Activated T-cell treated with anti-CD3 and anti-CD28 coated beads for 24 hours (primary cell): ENCODE results near the gene OGFOD2.
"Not testable (repeated sequence)": the region's sequence is repeated elsewhere in the genome, so short reads cannot be mapped to it uniquely, and the experiment has no call there.

Experiments used
- DNase-seq: peaks from one replicate; pipeline ENCODE4 v3.0.0-alpha.2; 2020; ENCODE audit warnings: low read depth

OGFOD2 gene

GRCh38 chr12:123005081-123005626 is 30.1 kb downstream of the OGFOD2 start:
- DNase-seq: no peak

DNA sequence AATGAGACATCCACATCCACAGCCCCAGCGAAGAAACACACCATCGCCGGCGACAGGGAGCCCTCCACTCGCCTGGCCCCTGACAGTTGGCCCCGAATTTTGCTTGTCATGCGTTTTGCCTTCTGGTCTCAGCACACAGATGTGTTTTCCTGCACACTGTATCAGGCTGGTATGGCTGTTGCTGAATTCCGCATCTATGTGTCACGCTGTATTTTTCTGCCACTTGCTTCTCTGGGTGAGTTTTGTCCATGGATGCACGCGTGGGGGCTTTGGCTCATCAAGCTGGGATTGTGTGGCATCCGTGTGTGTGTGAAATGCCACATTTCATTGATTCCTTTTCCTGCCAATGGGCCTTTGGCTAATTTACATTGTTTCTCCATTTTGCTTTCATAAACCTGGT is 31.9 kb downstream of the OGFOD2 start:
- no peak for DNase-seq

DNA sequence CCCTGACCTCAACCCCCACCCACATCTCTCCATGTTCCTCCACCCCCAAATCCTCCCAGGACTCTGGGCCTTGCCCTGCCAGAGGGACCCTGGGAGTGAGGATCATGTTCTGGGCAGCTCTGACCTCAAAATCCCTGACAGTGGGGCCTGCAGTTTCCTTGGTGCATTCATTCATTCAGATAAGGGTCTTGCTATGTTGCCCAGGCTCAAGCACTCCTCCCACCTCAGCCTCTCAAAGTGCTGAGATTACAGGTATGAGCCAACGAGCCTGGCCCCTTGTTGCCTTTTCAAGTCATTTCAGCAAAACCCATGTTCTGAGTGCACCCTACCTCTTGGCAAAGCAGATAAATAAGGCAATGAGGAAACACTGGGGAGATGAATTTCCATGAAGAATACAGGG is 35.1 kb downstream of the OGFOD2 start:
- no peak for DNase-seq

DNA sequence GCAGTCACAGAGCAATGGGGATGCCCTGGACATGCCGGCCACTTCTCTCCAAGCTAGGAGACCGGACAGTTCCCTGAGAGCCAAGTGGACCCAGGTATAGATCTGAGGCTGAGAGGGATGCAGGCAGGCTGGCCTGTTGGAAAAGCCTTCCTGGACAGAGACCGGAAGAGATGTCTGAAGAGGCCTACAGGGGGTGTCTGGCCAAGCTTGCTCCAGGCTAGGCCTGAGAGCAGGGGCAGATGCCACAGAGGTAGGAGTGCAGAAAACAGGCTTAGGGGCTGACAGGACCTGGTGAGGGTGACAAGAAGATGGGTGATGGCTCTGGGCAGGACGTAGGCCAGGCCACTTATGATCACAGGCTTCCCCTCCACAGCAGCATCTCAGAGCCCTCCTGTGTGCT is 35.6 kb downstream of the OGFOD2 start:
- DNase-seq: no peak

GRCh38 chr12:123011701-123012100 is 36.7 kb downstream of the OGFOD2 start:
- no peak for DNase-seq

GRCh38 chr12:123013185-123014095 is 38.4 kb downstream of the OGFOD2 start:
- DNase-seq: no peak

- not testable (repeated sequence) for DNase-seq
Observed at GRCh38 chr12:123014473-123014872, 39.4 kb downstream of the OGFOD2 start.

DNA sequence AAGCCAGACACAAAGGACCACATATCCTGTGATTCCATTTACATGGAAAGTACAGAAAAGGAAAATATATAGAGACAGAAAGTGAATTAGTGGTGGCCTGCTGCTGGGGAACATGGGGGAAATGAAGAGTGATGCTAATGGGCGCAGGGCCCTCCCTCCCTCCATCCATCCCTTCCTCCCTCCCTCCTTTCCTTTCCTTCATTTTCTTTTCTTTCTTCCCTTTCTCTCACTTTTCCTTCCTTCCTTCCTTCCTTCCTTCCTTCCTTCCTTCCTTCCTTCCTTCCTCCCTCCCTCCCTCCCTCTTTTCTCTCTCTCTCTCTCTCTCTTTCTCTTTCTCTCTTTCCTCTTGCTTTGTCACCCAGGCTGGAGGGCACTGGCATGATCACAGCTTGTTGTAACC is 42.7 kb downstream of the OGFOD2 start:
- DNase-seq: no peak

GRCh38 chr12:123019841-123020138 is 44.7 kb downstream of the OGFOD2 start:
- DNase-seq: no peak

GRCh38 chr12:123021688-123022604 is 46.9 kb downstream of the OGFOD2 start:
- no peak for DNase-seq

DNA sequence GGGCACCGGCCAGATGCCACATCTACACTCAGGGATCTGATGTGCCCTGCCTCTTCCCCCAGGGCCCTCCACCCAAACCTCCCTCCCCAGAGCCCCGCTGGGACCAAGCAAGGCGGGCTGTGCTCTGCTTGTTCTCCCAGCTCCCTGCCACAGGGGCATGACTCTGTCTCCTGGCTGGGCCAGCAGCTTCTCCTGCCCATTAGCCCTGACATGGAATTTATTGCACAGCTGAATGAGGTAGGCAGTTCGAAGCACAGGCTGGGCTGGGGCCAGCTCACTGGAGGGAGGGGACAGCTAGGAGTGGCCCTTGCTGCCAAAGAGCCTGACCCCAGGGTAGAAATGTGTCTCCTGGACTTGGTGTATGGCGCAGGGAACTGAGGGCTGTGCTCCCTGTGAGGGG is 47.8 kb downstream of the OGFOD2 start:
- no peak for DNase-seq

GRCh38 chr12:123024819-123025391 is 49.9 kb downstream of the OGFOD2 start:
- no peak for DNase-seq

- no peak for DNase-seq
Observed at GRCh38 chr12:123026094-123026853, 51.2 kb downstream of the OGFOD2 start.

GRCh38 chr12:123027726-123028445 is 52.8 kb downstream of the OGFOD2 start:
- DNase-seq: no peak

- no peak for DNase-seq
Observed at GRCh38 chr12:123028475-123028874, 53.4 kb downstream of the OGFOD2 start.

DNA sequence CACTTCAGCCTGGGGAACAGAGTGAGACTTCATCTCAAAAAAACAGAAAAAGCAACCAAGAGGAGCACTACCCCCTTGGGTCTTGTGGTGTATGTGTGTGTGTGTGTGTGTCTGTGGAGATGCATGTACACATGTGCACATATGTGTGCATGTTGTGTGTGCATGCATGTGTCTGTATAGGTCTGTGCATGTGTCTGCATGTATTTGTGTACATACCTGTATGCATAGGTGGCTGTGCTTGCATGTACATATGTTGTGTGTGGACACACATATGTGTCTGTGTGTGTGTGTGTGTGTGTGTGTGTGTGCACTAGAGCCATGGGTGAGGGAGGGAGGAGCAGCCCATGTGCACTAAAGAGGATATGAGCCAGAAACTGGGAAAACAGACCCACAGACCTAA is 54.5 kb downstream of the OGFOD2 start:
- DNase-seq: no peak
